HG03520 (cell line): ENCODE results near the gene KRTAP10-10.
"Not testable (repeated sequence)": the region's sequence is repeated elsewhere in the genome, so short reads cannot be mapped to it uniquely, and the experiment has no call there.

Source experiments
- ATAC-seq: cut with Tn5 transposase; IDR thresholded peaks from one replicate; pipeline ENCODE4 v1.9.1; 2021; ENCODE audit warnings: mild to moderate bottlenecking, moderate library complexity; ENCODE audit not compliant: unreplicated experiment

Gene KRTAP10-10

DNA sequence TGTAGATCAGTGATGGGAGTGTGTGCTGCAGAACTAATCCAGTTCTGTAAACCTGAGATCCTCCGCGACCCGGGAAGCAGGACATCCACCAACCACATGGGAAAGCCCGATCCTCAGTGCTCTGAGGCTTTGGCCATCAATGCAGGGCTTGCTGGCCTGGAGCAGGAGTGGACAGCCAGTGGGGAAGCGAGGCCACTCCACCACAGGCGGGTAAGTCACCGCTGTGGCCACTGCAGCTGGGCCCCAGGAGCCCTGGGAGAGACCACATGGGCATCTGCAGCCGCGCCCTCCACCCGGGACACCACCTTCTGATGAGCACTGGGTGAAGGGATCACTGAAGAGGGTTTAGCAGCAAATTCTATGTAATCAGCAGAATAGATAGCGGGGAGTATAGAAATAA is 44.0 kb downstream of the KRTAP10-10 start:
- ATAC-seq, result no peak

- no peak for ATAC-seq
Observed at GRCh38 chr21:44681861-44682579, 44.9 kb downstream of the KRTAP10-10 start, which contains the start of gene KRTAP12-1. KRTAP12-1 (minus strand) TSS chr21:44682163; CDS start chr21:44682123, 40 bp downstream.

GRCh38 chr21:44682580-44683151 is 45.5 kb downstream of the KRTAP10-10 start:
- no peak for ATAC-seq

DNA sequence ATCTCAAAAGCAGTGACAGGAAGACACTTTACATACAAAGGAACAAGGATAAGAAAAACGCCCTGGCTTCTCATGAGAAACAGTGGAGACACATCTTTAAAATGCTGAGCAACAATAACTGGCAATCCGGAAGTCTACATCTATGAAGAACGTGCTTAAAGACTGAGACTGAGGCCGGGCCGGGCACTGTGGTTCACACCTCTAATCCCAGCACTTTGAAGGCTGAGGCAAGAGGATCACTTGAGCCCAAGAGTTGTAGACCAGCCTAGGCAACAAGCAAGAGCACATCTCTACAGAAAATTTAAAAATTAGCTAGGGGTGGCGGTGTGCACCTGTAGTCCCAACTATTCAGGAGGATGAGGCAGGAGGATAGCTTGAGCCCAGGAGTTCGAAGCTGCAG is 46.9 kb downstream of the KRTAP10-10 start:
- ATAC-seq, result no peak

DNA sequence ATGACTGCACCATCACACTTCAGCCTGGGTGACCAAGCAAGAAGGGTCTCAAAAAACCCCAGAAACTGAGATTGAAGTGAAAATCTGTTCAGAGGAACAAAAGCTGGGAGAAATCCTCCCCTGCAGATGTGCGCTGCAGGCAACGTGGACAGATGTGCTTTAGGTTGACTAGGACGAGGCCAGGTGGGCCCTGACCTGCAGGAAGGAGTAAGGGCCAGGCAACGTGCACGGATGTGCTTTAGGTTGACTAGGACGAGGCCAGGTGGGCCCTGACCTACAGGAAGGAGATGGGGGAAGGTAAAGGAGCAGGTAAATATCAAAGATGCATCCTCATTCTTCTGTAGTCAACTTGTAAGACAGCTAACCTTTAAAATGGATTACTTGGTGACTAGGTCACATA is 47.3 kb downstream of the KRTAP10-10 start:
- ATAC-seq, result no peak

DNA sequence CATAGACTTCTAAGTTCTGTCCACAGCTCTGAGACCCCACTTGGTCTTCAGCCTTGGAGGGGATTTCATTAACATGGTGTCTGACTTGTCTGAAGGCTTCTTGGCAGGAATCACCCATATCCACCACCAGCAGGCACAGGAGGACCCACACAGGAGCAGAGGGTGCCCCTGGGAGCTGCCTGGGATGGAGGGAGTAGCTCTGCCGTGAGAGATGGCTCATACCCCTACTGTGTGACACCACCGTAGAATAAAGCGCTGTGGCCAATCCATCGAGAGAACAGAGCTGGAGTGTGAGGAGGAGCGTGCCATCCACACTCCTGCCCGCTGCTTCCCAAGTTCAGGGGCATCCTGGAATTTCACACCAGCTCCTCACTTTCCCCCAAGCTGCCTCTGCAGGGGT is 47.9 kb downstream of the KRTAP10-10 start:
- ATAC-seq, result not testable (repeated sequence)

DNA sequence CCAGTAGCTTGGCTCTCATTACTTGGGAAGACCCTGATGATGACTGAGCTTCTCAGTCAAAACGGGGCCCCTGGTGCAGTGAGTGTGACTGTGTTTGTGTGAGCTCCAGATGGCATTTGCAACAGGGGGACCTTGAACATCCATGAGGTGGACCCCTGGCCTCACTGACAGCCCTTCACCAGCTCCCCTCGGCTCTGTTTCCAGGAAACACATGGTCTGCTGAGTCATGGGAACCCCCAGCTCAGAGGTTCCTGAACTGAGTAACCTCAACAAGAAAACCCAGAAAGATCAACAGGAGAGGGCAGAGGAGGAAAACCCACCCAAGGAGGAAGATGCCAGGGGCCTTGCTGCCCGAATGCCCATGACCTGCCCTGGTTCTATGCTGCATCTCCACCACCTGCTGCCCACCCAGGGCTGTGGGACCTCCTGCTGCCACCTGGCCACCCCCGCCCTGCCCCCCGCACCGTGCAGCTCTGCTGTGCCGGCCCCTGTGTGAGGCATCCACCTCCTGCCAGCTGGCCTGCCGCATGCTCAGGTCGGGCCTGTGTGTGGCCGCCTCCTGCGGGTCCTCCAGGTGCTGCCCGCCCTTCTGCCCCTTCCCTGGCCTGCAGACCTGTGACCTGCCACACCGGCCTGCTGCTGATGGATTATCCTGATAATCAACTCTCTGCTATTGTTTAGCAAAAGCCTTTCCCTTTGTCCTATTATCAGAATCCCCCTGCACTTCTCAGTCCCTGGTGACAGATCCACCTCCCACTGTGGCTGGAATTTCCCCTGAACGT is 49.0 kb downstream of the KRTAP10-10 start:
- ATAC-seq, result no peak

GRCh38 chr21:44686843-44687561 is 49.8 kb downstream of the KRTAP10-10 start:
- no peak for ATAC-seq

- no peak for ATAC-seq
Observed at GRCh38 chr21:44687671-44688070, 50.5 kb downstream of the KRTAP10-10 start.
